Measurements from ENCODE around the gene BCAR3. TPM values are rescaled to one million over a fixed set of nuclear protein-coding genes. Genes with fewer than 3 reads are reported as not detected.

The BCAR3 gene
- polyA plus RNA-seq, 2 of the 4 experiments (the other 2 are of a cell fraction): 31.6 to 33.4 TPM

DNA sequence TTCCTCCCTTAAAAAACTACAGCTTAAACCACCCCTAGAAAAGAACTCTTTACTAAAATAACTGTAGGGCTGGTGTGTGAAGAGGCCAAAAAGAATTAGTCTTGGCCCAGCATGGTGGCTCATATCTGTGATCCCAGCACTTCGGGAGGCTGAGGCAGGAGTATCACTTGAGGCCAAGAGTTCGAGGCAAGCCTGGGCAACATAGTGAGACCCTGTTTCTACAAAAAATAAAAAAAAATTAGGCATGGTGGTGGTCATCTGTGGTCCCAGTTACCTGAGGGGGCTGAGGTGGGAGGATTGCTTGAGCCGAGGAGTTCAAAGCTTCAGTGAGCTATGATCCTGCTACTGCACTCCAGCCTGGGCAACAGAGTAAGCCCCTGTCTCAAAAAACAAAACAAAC is 44.9 kb downstream of the BCAR3 start:
- TF ChIP-seq ZC3H11A (IDR thresholded peaks at IDR 0.05) (no peak), CTCF (IDR thresholded peaks at IDR 0.05) (no peak), NR3C1 (IDR thresholded peaks at IDR 0.05) (no peak), KDM1A (IDR thresholded peaks at IDR 0.05; ENCODE audit: low read depth) (no peak), EHMT2 (IDR thresholded peaks at IDR 0.05; ENCODE audit: low read depth) (no peak), PBX3 (IDR thresholded peaks at IDR 0.05) (no peak), BHLHE40 (IDR thresholded peaks at IDR 0.05; ENCODE audit: low read depth, low read length) (no peak), HOXB5 (CRISPR knock-in tag; IDR thresholded peaks at IDR 0.05) (no peak), USF2 (IDR thresholded peaks at IDR 0.05) (no peak), POLR2A (IDR thresholded peaks at IDR 0.05; ENCODE audit: low read length) (no peak), ESRRA (IDR thresholded peaks at IDR 0.05; ENCODE audit: borderline replicate concordance, low read length) (no peak), HOXA7 (CRISPR knock-in tag; IDR thresholded peaks at IDR 0.05) (no peak), SMC3 (IDR thresholded peaks at IDR 0.05) (no peak), ZSCAN20 (CRISPR knock-in tag; IDR thresholded peaks at IDR 0.05) (no peak), MYC (IDR thresholded peaks at IDR 0.05; ENCODE audit: borderline replicate concordance, low read length) (no peak), RCOR1 (IDR thresholded peaks at IDR 0.05; ENCODE audit: low read depth, low read length) (no peak), REST (IDR thresholded peaks at IDR 0.05) (no peak), HEYL (CRISPR knock-in tag; IDR thresholded peaks at IDR 0.05) (no peak)
- ChIA-PET CTCF (interaction anchor here (0.7 to 5.9 kb wide), 5 partner anchors 11 to 208 kb away, joined by 3 to 37 read pairs (median 4); no protein-coding TSS in a partner anchor), POLR2A (no interaction called here)
- ATAC-seq (no peak), DNase-seq (ENCODE audit: low read depth in 1 of 2, low spot score in 1 of 2) (no peak), FAIRE-seq (no peak)
- Histone ChIP-seq H3K9me3 (no peaks in the 10 kb centered on the region), H3K27ac (no peak overlapping the region), H3K4me1 (peaks cover 23% of the 10 kb centered on the region), H3K4me2 (no peak overlapping the region), H3K4me3 (no peak overlapping the region)
- WGBS (ENCODE audit: missing lambda C conversion rate): 92% methylated on average over 3 of the region's 3 CpGs

GRCh38 chr1:93635614-93636543 is 45.8 kb downstream of the BCAR3 start:
- 94% methylated on average over 14 of the region's 14 CpGs for WGBS (ENCODE audit: missing lambda C conversion rate)
- POLR2A ChIA-PET: no interaction called here
- ATAC-seq: no peak
- Histone ChIP-seq H3K4me3 (no peak overlapping the region), H3K27ac (no peak overlapping the region), H3K4me1 (peaks cover 24% of the 10 kb centered on the region), H3K9me3 (no peaks in the 10 kb centered on the region), H3K4me2 (no peak overlapping the region)
- DNase-seq (ENCODE audit: low read depth in 1 of 2, low spot score in 1 of 2): no peak
- FAIRE-seq: no peak
- CTCF ChIA-PET: interaction anchor here (0.7 to 5.9 kb wide), 5 partner anchors 10 to 208 kb away, joined by 3 to 37 read pairs (median 4); no protein-coding TSS in a partner anchor
- TF ChIP-seq ZC3H11A (IDR thresholded peaks at IDR 0.05) (no peak), CHD2 (IDR thresholded peaks at IDR 0.05; ENCODE audit: low read length, partially characterized antibody) (no peak), MYC (IDR thresholded peaks at IDR 0.05; ENCODE audit: borderline replicate concordance, low read length) (no peak), NFE2L2 (conservative IDR thresholded peaks at IDR 0.05; ENCODE audit: low read length) (no peak), FOSB (CRISPR knock-in tag; IDR thresholded peaks at IDR 0.05) (no peak), RFX5 (IDR thresholded peaks at IDR 0.05) (no peak), POLR2AphosphoS2 (conservative IDR thresholded peaks at IDR 0.05; ENCODE audit: low read length) (no peak), CBX8 (IDR thresholded peaks at IDR 0.05) (no peak), CHD4 (IDR thresholded peaks at IDR 0.05; ENCODE audit: borderline replicate concordance) (no peak), TP53 (CRISPR knock-in tag; IDR thresholded peaks at IDR 0.05) (no peak), RNF2 (IDR thresholded peaks at IDR 0.05; ENCODE audit: borderline replicate concordance, low read depth) (no peak)
- TF ChIP-seq, protein P1, sequence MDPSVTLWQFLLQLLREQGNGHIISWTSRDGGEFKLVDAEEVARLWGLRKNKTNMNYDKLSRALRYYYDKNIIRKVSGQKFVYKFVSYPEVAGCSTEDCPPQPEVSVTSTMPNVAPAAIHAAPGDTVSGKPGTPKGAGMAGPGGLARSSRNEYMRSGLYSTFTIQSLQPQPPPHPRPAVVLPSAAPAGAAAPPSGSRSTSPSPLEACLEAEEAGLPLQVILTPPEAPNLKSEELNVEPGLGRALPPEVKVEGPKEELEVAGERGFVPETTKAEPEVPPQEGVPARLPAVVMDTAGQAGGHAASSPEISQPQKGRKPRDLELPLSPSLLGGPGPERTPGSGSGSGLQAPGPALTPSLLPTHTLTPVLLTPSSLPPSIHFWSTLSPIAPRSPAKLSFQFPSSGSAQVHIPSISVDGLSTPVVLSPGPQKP (IDR thresholded peaks at IDR 0.05; ENCODE audit: low read depth, low read length): no peak
- TF ChIP-seq, protein P2, sequence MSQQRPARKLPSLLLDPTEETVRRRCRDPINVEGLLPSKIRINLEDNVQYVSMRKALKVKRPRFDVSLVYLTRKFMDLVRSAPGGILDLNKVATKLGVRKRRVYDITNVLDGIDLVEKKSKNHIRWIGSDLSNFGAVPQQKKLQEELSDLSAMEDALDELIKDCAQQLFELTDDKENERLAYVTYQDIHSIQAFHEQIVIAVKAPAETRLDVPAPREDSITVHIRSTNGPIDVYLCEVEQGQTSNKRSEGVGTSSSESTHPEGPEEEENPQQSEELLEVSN (IDR thresholded peaks at IDR 0.05; ENCODE audit: borderline replicate concordance, low read depth): no peak

Data from A549 (cell line).